ENCODE data around the gene WDR20. TPM values are rescaled to one million over a fixed set of nuclear protein-coding genes. Genes with fewer than 3 reads are reported as not detected.

WDR20 gene
- total and polyA plus RNA-seq, 2 donors (not counting 3 experiments of a cell fraction or from before 2014, with no cell fraction given): 12.2 to 22.4 TPM

DNA sequence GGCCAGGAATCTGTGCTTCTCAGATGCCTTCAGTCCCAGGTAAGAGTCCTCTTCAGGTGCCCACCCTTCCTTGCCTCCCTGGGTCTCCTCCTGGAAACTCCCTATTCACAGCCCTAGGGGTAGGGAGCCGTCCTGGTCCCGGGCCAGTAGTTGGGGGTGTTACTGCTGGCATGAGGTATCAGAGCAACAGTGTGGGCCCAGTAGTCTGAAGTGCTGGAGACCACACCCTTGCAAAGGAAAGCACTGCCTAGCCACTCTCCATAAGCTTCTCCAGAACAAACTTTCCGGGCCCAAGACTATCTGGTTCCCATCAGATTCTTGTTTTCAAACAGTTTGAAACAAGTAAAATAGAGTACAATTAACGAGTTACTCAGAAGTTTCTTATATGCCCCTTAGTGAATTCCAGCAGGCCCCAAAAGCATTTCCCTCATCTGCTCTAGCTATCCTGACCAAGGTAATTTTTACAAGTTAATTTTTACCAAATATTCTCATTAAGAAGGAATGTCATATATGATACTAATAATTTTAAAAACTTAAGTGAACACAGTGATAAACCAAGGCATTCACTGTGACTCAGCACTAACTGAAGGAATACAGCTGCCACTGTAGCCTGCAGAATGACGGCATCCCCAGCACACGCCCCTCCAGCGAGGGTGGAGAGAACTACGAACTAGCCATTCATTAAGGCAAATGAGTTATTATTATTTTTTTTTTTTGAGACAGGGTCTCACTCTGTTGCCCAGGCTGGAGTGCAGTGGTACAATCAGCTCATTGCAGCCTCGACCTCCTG lies 115.9 kb downstream of the WDR20 start:
- H3K36me3 ChIP-seq (ENCODE audit: control insufficient read depth in 2 of 2, extremely low read depth in 1 of 2, insufficient read depth in 2 of 2, low read length in 2 of 2): no peaks in the 10 kb centered on the region
- no peak overlapping the region for H3K4me3 ChIP-seq (replicated peaks in 1 of 3; ENCODE audit: insufficient read depth in 1 of 3, low read depth in 1 of 3, low read length in 3 of 3)
- H2AFZ ChIP-seq (ENCODE audit: low read depth, low read length): no peak overlapping the region
- dilution Hi-C loops (cut with MboI; ENCODE audit: extremely low pct_ligation_motif_present, low sequenced_read_pairs): no loop called here
- no peaks in the 10 kb centered on the region for H3K9me1 ChIP-seq (replicated peaks; ENCODE audit: control insufficient read depth, extremely low read depth, insufficient read depth, low read length)
- H4K20me1 ChIP-seq (replicated peaks; ENCODE audit: control insufficient read depth, extremely low read depth, insufficient read depth, low read length): no peaks in the 10 kb centered on the region
- H3K9me3 ChIP-seq (replicated peaks; ENCODE audit: control insufficient read depth, insufficient read depth, low read length): no peaks in the 10 kb centered on the region
- TF ChIP-seq EZH2 (IDR thresholded peaks at IDR 0.05; ENCODE audit: borderline replicate concordance, low read depth, low read length, severe bottlenecking): no peak
- TF ChIP-seq GATA2 (IDR thresholded peaks at IDR 0.05; ENCODE audit: insufficient read depth, insufficient read length, low read depth, low read length): no peak
- TF ChIP-seq JUN (IDR thresholded peaks at IDR 0.05; ENCODE audit: borderline replicate concordance, insufficient read depth, insufficient read length, low read depth): no peak
- no peak for TF ChIP-seq FOS (IDR thresholded peaks at IDR 0.05; ENCODE audit: borderline replicate concordance, insufficient read depth, low read length)
- TF ChIP-seq POLR2A (IDR thresholded peaks at IDR 0.05; ENCODE audit: low read depth, low read length): no peak
- no peak for TF ChIP-seq CTCF (IDR thresholded peaks at IDR 0.05; ENCODE audit: extremely low read depth in 1 of 2, insufficient read depth in 1 of 2, low read depth in 1 of 2, low read length in 2 of 2)
- TF ChIP-seq POLR2AphosphoS5 (IDR thresholded peaks at IDR 0.05; ENCODE audit: insufficient read depth, low read depth, low read length): no peak
- TF ChIP-seq MAX (IDR thresholded peaks at IDR 0.05; ENCODE audit: insufficient read depth, insufficient read length): no peak
- TF ChIP-seq MYC (IDR thresholded peaks at IDR 0.05; ENCODE audit: low read depth, low read length): no peak
- H3K27me3 ChIP-seq (ENCODE audit: control insufficient read depth in 2 of 2, insufficient read depth in 2 of 2, low read length in 2 of 2): no peaks in the 10 kb centered on the region
- ChIA-PET POLR2A (no interaction called here), CTCF (no interaction called here)
- BruUV-seq (replicated peaks): no TSS peak
- H3K4me1 ChIP-seq (ENCODE audit: control insufficient read depth, extremely low read depth, insufficient read depth, low read length): no peaks in the 10 kb centered on the region
- no peak overlapping the region for H3K4me2 ChIP-seq (ENCODE audit: insufficient read depth, low read length)
- no peak overlapping the region for H3K9ac ChIP-seq (replicated peaks; ENCODE audit: extremely low read depth, insufficient read depth, low read length)
- no peak for DNase-seq (ENCODE audit: low read depth, low spot score)
- FAIRE-seq: no peak
- no peak overlapping the region for H3K27ac ChIP-seq (ENCODE audit: insufficient read depth, low read depth, low read length)
- no peaks in the 10 kb centered on the region for H3K79me2 ChIP-seq (ENCODE audit: control insufficient read depth, insufficient read depth, low read length)
- intact Hi-C loops (cut with micrococcal nuclease): no loop called here
